Measurements from ENCODE around the gene DLK1. TPM values are rescaled to one million over a fixed set of nuclear protein-coding genes. Genes with fewer than 3 reads are reported as not detected.

DLK1 gene
- total RNA-seq, 6 experiments from 2014 or later = 1.7 to 13.4 (median 3.8) TPM; not detected in 3

DNA sequence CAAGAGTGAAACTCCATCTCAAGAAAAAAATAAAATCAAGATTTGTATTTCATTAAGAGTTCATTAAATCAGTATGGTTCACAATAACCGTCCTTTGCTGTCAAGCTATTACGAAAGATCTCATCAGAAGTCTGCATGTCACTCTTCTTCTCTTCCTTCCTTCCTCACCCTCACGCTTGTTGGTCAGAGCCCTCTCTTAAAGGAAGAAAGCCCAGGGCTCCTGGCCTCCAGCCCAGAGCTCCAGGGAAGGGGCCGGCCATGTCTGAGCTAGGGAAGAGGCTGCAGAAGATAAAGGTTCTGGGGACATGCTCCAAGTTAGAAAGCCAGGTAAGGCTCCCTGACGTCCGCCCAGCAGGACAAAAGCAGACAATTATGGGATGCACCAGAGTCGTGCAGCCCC, 43.1 kb upstream of the DLK1 start:
- Histone ChIP-seq H3K9me3 (no peaks in the 10 kb centered on the region), H3K4me1 (peaks cover 0 to 7% (median 0%) of the 10 kb centered on the region in 4 donors), H3K27me3 (no peaks in the 10 kb centered on the region), H3K4me3 (no peak overlapping the region), H3K36me3 (no peaks in the 10 kb centered on the region), H3K27ac (no peak overlapping the region)
- TF ChIP-seq POLR2A (IDR thresholded peaks at IDR 0.05) = no peak
- no peak for TF ChIP-seq CTCF (IDR thresholded peaks at IDR 0.05)
- no peak for DNase-seq
- ATAC-seq = peak; percentile 4 to 26 (median 16)
- 53% methylated on average over 7 of the region's 7 CpGs for WGBS (ENCODE audit: insufficient coverage, low coverage, low lambda C conversion rate, missing lambda C conversion rate)
- intact Hi-C loops (cut with DNase I) = no loop called here

DNA sequence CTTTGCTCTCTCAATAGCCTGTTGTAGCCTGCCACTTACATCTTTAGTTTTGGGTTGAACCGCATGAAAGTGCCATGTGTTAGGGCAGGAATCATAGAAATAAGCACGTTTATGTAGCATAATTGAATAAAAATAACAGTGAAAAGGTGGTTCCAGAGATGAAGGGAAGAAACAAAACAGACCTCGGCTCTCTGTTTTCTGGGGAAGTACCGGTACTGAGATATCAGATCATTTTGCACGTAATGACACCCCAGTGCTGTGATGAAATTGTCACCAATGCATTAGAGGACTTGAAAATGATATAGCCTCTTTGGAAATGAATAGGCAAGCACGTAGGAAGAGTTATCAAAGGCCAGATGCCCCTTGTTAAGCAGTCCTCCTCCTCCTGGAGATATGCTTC, 42.5 kb upstream of the DLK1 start:
- Histone ChIP-seq H3K27ac (no peak overlapping the region), H3K4me1 (peaks cover 0 to 5% (median 0%) of the 10 kb centered on the region in 4 donors), H3K4me3 (no peak overlapping the region), H3K27me3 (no peaks in the 10 kb centered on the region), H3K36me3 (no peaks in the 10 kb centered on the region), H3K9me3 (no peaks in the 10 kb centered on the region)
- intact Hi-C loops (cut with DNase I) = no loop called here
- no peak for TF ChIP-seq POLR2A (IDR thresholded peaks at IDR 0.05)
- no peak for TF ChIP-seq CTCF (IDR thresholded peaks at IDR 0.05)
- ATAC-seq = no peak
- WGBS (ENCODE audit: insufficient coverage, low coverage, low lambda C conversion rate, missing lambda C conversion rate) = 47% methylated on average over 6 of the region's 6 CpGs
- no peak for DNase-seq

DNA sequence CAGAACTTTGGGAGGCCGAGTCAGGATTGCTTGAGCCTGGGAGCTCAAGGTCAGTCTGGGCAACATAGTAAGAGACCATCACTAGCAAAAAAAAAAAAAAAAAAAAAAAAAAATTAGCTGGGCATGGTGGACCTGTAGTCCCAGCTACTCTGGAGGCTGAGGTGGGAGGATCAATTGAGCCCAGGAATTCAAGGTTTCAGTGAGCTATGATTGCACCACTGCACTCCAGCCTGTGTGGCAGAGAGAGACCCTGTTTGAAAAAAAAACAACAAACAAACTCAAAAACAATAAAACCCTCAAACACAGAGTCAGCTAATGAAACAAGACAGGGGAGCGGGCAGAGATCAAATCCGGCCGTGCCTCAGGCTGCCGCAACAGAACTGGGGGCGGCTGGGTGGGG, 41.7 kb upstream of the DLK1 start:
- Histone ChIP-seq H3K9me3 (no peaks in the 10 kb centered on the region), H3K27me3 (no peaks in the 10 kb centered on the region), H3K4me3 (no peak overlapping the region), H3K36me3 (no peaks in the 10 kb centered on the region), H3K27ac (no peak overlapping the region), H3K4me1 (no peaks in the 10 kb centered on the region)
- ATAC-seq = no peak
- intact Hi-C loops (cut with DNase I) = no loop called here
- DNase-seq = no peak
- TF ChIP-seq CTCF (IDR thresholded peaks at IDR 0.05) (no peak), POLR2A (IDR thresholded peaks at IDR 0.05) (no peak)
- WGBS (ENCODE audit: insufficient coverage, low coverage, low lambda C conversion rate, missing lambda C conversion rate) = 80% methylated on average over 4 of the region's 6 CpGs

DNA sequence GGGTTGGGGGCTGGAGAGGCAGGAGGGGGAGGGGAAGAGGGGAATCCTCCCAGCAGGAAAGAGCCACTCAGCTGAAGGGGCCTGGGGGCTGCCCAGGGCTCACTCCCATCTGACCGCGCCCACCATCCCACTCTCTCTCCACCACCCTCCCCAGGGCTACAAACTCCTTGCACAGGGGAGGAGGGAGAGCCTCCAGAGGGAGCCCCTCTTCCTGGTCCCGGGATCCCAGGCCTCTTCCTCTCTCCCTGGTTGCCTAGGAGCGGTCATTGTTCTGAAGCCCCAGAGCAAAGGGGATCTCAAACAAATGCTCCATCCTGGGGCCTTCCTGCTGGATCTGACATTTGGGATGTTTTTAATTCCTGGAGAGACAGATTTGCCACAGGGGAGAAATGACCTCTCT, 39.8 kb upstream of the DLK1 start:
- Histone ChIP-seq H3K36me3 (no peaks in the 10 kb centered on the region), H3K9me3 (no peaks in the 10 kb centered on the region), H3K27ac (no peak overlapping the region), H3K4me1 (no peaks in the 10 kb centered on the region), H3K27me3 (no peaks in the 10 kb centered on the region), H3K4me3 (no peak overlapping the region)
- ATAC-seq (peak in 1 of 4 donors; percentile 9), DNase-seq (no peak)
- TF ChIP-seq CTCF (IDR thresholded peaks at IDR 0.05) (no peak), POLR2A (IDR thresholded peaks at IDR 0.05) (no peak)
- intact Hi-C loops (cut with DNase I) = no loop called here
- 100% methylated on average over 3 of the region's 4 CpGs for WGBS (ENCODE audit: insufficient coverage, low coverage, low lambda C conversion rate, missing lambda C conversion rate)

DNA sequence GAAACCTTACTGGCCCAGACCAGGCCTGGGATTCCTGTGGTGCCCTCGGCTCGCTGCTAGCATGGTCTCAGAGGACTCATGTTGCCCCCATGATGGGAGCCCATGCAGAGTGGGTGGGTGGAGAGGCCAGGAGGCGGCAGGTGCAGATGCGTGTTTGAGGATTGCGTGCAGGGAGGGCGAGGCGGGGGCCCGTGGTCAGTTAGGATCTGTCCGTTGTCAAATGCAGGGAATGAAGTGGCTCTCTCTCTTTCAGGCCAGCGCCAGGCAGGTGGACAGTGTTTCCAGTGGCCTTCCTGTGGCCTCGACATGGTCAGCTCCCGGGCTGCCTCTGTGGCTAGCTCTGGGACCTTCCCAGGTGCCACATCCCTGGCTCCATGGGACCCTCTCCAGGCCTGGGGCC, 39.3 kb upstream of the DLK1 start:
- Histone ChIP-seq H3K27ac (no peak overlapping the region), H3K4me3 (no peak overlapping the region), H3K27me3 (no peaks in the 10 kb centered on the region), H3K9me3 (no peaks in the 10 kb centered on the region), H3K36me3 (no peaks in the 10 kb centered on the region), H3K4me1 (no peaks in the 10 kb centered on the region)
- DNase-seq = no peak
- intact Hi-C loops (cut with DNase I) = no loop called here
- 100% methylated on average over 1 of the region's 12 CpGs for WGBS (ENCODE audit: insufficient coverage, low coverage, low lambda C conversion rate, missing lambda C conversion rate)
- no peak for TF ChIP-seq CTCF (IDR thresholded peaks at IDR 0.05)
- no peak for TF ChIP-seq POLR2A (IDR thresholded peaks at IDR 0.05)
- peak in 1 of 4 donors; percentile 7 for ATAC-seq
